GM18526 (cell line): Measurements from ENCODE around the gene PLTP.
A peak's percentile ranks its signal among the peaks of the same experiment; 100 is the strongest.

Experiments
- POLR2A ChIP-seq: IDR thresholded peaks from 3 replicates; pipeline ENCODE4 v1.6.1; 2011; ENCODE audit not compliant: insufficient read length; ENCODE audit errors: extremely low read depth

The PLTP gene

GRCh38 chr20:45897692-45898091 lies 14.3 kb downstream of the PLTP start:
- TF ChIP-seq POLR2A: no peak

- TF ChIP-seq POLR2A: no peak
Observed at GRCh38 chr20:45897289-45897688, 14.7 kb downstream of the PLTP start.

GRCh38 chr20:45896641-45897161 lies 15.3 kb downstream of the PLTP start:
- no peak for TF ChIP-seq POLR2A

GRCh38 chr20:45894797-45895196 lies 17.2 kb downstream of the PLTP start:
- no peak for TF ChIP-seq POLR2A

GRCh38 chr20:45893831-45894230 lies 18.1 kb downstream of the PLTP start:
- no peak for TF ChIP-seq POLR2A

GRCh38 chr20:45892828-45893500 lies 19.0 kb downstream of the PLTP start:
- TF ChIP-seq POLR2A: no peak

- TF ChIP-seq POLR2A: no peak
Observed at GRCh38 chr20:45892049-45892825, 19.7 kb downstream of the PLTP start.

- TF ChIP-seq POLR2A: peak; percentile 70
Observed at GRCh38 chr20:45890985-45891983, 20.7 kb downstream of the PLTP start, which contains the start of the genes CTSA and NEURL2. TSS of gene CTSA (plus strand) at chr20:45891335. CDS start at chr20:45891569, 234 bp downstream. TSS of gene NEURL2 (minus strand) at chr20:45891208. CDS start at chr20:45890991, 217 bp downstream.

GRCh38 chr20:45890077-45890984 lies 21.6 kb downstream of the PLTP start:
- TF ChIP-seq POLR2A: peak; percentile 14

GRCh38 chr20:45888681-45889080 lies 23.3 kb downstream of the PLTP start:
- no peak for TF ChIP-seq POLR2A

- TF ChIP-seq POLR2A: no peak
Observed at GRCh38 chr20:45887346-45887715, 24.6 kb downstream of the PLTP start, which contains the start of gene SPATA25. TSS of gene SPATA25 (minus strand) at chr20:45887622. CDS start at chr20:45887590, 32 bp downstream.

GRCh38 chr20:45886590-45887345 lies 25.2 kb downstream of the PLTP start:
- no peak for TF ChIP-seq POLR2A

GRCh38 chr20:45883100-45883469 lies 28.9 kb downstream of the PLTP start:
- no peak for TF ChIP-seq POLR2A
